Esophagus muscularis mucosa (tissue), 3 donors: ENCODE measurements around the gene NSF.

Experiments
- CTCF ChIP-seq, 3 experiments: fragments of 200-600 bp in 2 of 3; fragments of 450-650 bp in 1 of 3; sonication (generic) in 2 of 3; IDR thresholded peaks; one replicate each; pipeline ENCODE4 v1.5.1; 2017 to 2019; ENCODE audit warnings: antibody characterized with exemption in 3 of 3, mild to moderate bottlenecking in 2 of 3, moderate library complexity in 1 of 3
- EP300 ChIP-seq: sonication (generic); formaldehyde crosslinking; IDR thresholded peaks from one replicate; pipeline ENCODE4 v1.6.1; 2017; ENCODE audit warnings: antibody characterized with exemption

DNA sequence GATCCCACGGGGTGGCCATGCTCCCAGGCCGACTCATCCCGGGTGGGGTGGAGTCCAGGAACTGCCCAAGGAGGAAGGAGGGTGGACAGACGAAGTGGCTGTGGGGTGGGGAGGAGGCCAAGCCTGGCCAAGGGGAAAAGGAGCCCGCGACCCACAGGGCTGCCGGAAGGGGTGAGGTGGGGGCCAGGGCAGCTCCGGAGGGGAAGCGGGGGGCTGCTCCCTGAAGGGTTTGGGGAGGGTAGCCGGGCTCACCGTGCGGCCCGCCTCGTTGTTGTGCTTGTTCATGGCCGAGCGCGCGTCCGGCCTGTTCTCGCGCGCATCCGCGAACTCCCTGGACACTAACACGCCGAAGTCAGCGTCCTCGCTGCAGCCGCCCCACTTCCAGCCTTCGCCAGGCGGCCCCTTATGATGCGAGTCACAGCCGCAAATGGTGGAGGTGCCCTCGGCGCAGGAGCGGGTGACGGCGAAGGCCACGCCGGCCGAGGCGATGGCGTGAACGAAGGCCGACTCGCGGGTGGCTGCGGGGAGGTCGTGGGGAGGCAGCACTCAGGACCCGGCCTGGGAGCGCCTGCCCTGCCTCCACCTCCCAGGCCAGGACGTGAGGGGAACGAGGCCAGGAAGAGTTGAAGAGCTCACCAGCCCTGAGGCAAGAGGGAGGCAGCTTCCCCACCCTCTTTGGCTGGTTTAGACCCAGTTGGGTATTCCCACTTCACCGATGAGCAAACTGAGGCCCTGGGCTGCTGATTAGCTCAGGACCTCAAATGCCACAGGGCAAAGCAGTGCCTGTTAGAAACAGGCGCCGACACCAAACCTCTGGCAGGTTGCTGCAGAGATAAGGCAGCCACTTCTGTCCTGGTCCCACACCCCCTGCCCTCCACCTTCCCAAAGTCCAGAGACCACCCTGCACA is 179.3 kb downstream of the NSF start:
- TF ChIP-seq EP300: no peak
- no peak for TF ChIP-seq CTCF (IDR thresholded peaks at IDR 0.05)
